ENCODE measurements around the gene DUSP9. TPM values are rescaled to one million over a fixed set of nuclear protein-coding genes. Genes with fewer than 3 reads are reported as not detected.

Gene DUSP9
- total RNA-seq, 3 donors from 2014 or later: 0.11 to 0.42 (median 0.33) TPM

DNA sequence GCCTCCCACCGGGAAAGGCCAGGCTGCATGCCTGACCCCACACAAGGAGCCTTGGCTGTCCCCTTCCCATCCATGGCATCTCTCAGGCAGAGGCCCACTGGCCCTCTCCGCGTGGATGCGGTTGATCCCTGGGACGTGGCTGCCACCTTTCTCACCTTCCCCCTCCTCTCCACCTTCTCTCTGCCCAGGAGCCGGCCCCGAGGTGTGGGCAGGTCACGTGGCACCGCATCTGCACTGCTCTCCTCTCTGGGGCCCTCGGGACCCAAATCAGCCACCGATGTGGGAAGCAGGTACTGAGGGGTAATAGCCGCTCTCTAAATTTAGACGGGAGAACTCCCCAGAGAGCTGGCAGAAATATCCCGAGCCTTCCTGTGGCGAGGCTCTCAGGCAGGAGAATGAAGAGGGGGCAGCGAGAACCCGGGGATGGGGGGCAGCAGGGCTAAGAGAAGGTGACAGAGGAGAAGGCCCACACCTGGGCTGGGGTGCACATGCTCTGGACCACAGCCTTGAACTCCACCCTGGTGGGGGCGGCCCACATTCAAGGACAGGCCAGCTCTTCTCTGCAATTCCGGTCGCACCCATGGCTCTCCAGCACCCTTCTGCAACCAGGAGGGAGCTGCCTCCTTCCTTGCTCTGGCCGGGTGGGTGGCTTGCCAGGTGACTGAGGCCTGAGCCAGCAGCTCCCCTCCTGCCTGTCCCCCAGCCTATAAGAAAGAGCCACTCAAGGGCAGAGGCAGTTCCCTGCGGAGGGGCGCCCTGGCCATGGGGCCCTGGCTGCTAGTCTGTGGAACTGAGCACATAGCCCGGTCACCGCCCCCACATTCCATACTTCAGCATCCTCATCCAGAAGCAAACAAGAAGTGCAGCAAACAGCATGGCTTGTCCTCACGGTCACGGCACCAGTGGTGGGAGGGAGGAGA is 9.6 kb upstream of the DUSP9 start:
- ATAC-seq: no peak
- Mint-ChIP-seq H3K27me3 (ENCODE audit: low read depth) (peaks cover 5% of the 10 kb centered on the region), H3K36me3 (ENCODE audit: insufficient read depth) (no peaks in the 10 kb centered on the region), H3K9me3 (no peaks in the 10 kb centered on the region), H3K4me3 (no peak overlapping the region), H3K4me1 (ENCODE audit: low read depth) (peaks cover 4% of the 10 kb centered on the region)
- no peak for DNase-seq

DNA sequence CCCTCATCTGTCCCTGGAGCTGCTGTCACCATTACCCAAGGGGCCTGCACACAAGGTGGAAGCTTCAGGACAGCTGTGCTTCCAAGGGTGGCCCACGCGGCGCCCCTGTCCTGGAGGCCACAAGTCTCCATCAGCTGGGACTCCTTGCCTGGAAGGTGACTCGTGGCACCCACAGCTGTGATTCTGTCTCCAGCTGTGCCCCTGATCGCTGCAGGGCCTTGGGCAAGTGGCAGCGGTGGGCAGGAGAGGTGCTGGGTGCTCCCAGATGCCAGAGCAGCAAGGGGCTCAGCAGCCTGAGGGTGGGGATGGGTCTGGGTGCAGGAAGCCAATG is 9.0 kb upstream of the DUSP9 start:
- no peak for DNase-seq
- ATAC-seq: no peak
- peaks cover 10% of the 10 kb centered on the region for H3K27me3 Mint-ChIP-seq (ENCODE audit: low read depth)
- no peak overlapping the region for H3K4me3 Mint-ChIP-seq
- no peaks in the 10 kb centered on the region for H3K36me3 Mint-ChIP-seq (ENCODE audit: insufficient read depth)
- H3K4me1 Mint-ChIP-seq (ENCODE audit: low read depth): peaks cover 8% of the 10 kb centered on the region
- H3K9me3 Mint-ChIP-seq: no peaks in the 10 kb centered on the region

DNA sequence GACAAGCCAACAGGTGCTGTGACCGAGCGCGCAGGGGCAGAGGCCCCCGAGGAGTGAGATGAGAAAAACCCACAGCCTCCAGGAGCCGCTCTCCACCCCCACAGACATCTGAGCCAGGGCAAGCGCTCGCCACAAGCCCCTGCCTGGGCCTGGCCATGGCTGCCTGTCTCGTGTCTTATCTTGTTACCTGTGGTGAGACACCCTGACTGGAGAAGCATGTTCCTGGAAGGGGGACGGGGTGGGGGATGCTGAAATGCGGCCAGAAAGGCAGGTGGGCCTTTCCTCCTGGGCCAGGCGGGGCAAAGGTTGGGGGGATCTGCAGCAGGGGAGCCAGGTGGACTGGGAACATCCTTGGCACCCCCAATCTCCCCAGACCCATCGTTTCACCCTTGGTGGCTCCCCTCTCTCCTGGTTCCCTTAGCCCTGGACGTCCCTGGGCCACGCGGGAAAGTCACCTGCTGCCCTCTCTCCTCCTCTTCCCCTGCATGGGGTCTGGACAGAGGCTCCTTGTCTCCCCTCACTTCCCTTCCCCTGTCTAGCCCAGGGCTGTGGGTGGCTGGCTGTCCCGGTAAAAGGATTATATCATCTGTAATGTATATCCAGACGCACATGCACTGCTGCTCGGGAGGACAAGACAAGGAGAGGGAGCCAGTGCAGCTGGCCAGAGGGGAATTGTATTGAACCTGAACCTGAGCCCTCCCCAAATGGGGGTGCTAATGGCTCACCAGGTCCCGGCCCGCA is 8.4 kb upstream of the DUSP9 start:
- Mint-ChIP-seq H3K9me3 (no peaks in the 10 kb centered on the region), H3K27me3 (ENCODE audit: low read depth) (peaks cover 12% of the 10 kb centered on the region), H3K4me1 (ENCODE audit: low read depth) (peaks cover 9% of the 10 kb centered on the region), H3K4me3 (no peak overlapping the region), H3K36me3 (ENCODE audit: insufficient read depth) (no peaks in the 10 kb centered on the region)
- DNase-seq: no peak
- no peak for ATAC-seq

DNA sequence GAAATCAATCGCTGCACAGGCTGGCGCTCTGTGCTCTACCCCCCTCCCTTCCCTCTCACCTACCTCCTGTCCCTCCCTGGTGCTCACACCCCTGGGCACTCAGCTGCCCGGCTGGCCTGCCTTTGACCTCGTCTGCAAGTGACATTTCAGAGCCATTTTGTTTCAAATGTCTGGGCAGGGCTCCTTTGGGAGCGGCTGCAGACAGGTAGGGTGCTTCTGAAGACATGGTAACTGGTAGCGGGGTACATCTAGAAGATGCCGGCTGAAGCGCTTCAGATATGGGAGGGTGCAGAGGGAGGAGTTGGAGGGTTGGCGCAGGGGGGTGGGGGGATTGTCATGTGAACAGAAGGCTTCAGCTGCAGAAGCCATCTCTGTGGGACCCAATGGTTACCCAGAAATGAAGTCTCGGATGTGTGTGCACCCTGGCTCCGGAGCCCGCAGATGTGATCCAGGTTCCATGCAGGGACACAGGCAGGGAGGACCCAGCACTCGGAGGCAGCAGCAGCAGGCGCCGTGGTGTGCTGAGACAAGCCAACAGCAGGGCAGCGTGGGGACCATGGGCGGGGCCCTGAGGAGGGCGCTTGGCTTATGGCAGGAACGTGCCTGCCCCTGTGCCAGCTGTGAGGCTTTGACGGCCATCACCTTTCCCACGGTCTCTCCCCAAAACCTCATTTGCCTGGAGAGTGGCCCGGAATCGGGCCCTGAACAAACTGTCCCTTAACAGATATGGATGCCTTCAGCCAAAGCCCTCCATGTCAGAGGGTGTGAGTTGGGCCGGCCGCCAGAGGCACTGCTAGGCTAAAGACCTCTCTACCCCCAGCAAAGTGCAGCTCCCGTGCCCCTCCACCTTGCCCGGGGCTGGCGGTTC is 7.6 kb upstream of the DUSP9 start:
- Mint-ChIP-seq H3K4me1 (ENCODE audit: low read depth) (peaks cover 9% of the 10 kb centered on the region), H3K27me3 (ENCODE audit: low read depth) (peaks cover 13% of the 10 kb centered on the region), H3K4me3 (no peak overlapping the region), H3K9me3 (no peaks in the 10 kb centered on the region), H3K36me3 (ENCODE audit: insufficient read depth) (no peaks in the 10 kb centered on the region)
- DNase-seq (no peak), ATAC-seq (no peak)

DNA sequence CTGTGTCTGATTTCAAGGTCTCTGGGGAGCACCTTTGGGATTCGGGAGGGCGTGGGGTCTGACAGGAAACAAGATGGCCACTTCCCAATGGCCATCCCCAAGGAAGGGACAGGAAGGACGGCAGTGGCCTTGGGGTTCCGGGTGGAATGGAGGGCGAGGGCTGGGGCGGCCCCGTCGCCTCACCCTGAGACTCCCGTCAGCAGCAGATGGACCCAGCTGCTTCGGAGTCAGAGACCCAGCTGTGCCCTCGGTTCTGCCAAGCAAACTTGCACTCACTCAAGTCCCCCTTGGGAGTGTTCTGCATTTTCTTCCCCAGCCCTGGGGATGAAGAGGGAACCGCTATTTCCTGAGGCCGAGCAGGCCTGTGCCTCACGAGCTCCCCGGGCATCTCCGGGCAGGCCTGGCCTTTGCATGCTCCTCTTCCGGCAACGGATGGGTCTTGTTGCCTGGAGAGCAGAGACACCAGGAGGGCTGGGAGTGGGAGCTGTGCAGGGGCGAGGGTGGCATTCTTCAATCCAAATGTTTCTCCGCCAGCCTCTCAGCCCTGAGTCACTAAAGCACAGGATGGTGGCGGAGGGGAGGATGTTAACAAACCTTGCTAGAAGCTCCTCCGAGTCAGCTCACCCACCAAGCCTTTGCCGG is 6.8 kb upstream of the DUSP9 start:
- ATAC-seq: no peak
- no peaks in the 10 kb centered on the region for H3K36me3 Mint-ChIP-seq (ENCODE audit: insufficient read depth)
- H3K9me3 Mint-ChIP-seq: no peaks in the 10 kb centered on the region
- no peak for DNase-seq
- H3K4me1 Mint-ChIP-seq (ENCODE audit: low read depth): peaks cover 9% of the 10 kb centered on the region
- peaks cover 20% of the 10 kb centered on the region for H3K27me3 Mint-ChIP-seq (ENCODE audit: low read depth)
- H3K4me3 Mint-ChIP-seq: no peak overlapping the region

DNA sequence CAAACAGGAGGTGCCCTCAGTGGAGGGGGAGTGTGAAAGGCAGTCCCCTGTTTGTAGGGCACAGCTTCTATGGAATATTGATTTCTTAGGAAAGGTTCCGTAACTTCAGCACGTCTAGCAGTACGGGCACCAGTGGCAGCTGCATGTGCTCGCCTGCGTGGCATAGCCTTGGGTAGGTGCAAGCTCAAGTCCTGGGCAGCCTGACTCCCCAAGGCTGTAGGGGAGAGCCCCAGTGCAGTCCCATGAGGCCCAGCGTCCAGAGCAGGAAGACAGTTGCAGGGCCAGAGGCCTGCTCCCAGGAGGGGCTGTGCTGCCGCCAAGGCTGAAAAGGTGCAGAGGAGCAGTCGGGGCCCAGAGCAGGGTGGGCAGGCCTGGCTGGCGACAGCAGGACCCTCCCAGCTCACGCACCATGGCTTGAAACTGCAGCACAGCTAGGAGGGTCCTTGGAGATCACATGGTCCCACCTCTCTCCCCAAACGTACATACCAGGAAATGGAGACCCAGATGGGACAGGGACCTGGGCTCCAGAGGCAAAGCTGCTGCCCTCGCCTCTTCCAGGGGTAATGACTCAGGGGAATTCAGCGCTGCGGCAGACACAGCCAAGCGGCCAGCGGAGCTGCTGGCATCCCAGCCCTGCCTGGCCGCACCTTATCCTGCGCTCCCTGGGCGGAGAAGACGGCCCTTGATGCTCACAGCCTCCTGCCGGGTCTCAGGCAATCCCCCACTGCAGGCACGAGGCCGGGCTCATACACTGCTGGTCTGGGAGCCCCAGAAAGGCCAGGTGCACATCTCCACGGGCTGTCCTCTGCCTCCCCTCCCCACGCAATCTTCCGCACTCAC is 6.0 kb upstream of the DUSP9 start:
- Mint-ChIP-seq H3K27me3 (ENCODE audit: low read depth) (peaks cover 27% of the 10 kb centered on the region), H3K4me3 (no peak overlapping the region), H3K36me3 (ENCODE audit: insufficient read depth) (no peaks in the 10 kb centered on the region), H3K4me1 (ENCODE audit: low read depth) (peaks cover 9% of the 10 kb centered on the region), H3K9me3 (no peaks in the 10 kb centered on the region)
- no peak for DNase-seq
- no peak for ATAC-seq

DNA sequence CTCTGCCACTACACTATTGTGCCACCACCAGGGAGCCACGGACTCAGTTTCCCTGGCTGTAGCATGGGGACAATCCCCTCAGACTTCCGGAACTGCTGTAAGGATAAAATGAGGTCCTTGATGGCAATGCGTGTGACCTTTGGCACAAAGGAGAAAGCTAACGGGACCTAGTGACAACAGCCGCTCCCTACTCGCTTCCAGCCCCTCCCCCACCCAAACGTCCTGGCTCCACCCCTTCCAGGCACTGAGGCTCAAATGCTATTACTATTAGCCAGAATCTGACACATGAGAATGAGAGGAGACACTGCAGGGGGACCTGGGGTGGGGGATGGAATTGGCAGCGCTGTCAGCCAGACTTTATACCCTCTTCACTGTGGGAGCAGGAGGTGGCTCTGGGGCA is 5.4 kb upstream of the DUSP9 start:
- H3K36me3 Mint-ChIP-seq (ENCODE audit: insufficient read depth): no peaks in the 10 kb centered on the region
- no peaks in the 10 kb centered on the region for H3K9me3 Mint-ChIP-seq
- H3K4me3 Mint-ChIP-seq: no peak overlapping the region
- DNase-seq (no peak), ATAC-seq (peak in 1 of 2 donors; percentile 3)
- peaks cover 31% of the 10 kb centered on the region for H3K27me3 Mint-ChIP-seq (ENCODE audit: low read depth)
- peaks cover 9% of the 10 kb centered on the region for H3K4me1 Mint-ChIP-seq (ENCODE audit: low read depth)

DNA sequence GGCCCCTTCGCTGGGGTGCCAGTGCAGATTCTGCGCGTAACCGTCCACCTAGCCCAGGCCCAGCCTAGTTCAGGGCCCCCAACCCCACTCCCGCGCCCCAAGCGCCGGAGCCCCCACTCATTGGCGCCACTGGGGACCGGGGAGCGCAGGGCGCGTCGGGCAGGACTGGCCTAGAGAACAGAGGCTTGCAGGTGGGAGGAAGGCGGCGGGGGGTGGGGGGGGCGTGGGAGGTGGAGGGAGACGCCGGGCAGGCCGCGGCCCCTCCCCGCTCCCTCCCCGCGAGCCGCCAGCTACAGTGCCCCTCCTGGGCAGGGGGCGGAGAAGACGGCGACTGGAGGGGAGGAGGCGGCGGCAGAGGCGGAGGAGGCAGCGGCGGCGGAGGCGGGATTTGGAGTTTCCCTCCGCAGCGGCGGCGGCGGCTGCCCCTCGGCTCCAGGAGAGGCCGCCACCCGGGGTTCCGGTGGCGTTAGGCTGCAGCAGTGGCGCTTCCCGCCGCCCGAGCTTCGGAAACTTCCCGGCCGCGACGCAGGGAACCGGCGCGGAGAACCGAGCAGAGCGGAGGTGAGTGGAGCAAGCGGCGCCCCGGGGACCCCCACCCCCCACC is 4.8 kb upstream of the DUSP9 start:
- H3K27me3 Mint-ChIP-seq (ENCODE audit: low read depth): peaks cover 31% of the 10 kb centered on the region
- ATAC-seq: peak in 1 of 2 donors; percentile 11
- H3K4me1 Mint-ChIP-seq (ENCODE audit: low read depth): peaks cover 9% of the 10 kb centered on the region
- no peaks in the 10 kb centered on the region for H3K36me3 Mint-ChIP-seq (ENCODE audit: insufficient read depth)
- DNase-seq: no peak
- H3K9me3 Mint-ChIP-seq: no peaks in the 10 kb centered on the region
- no peak overlapping the region for H3K4me3 Mint-ChIP-seq

DNA sequence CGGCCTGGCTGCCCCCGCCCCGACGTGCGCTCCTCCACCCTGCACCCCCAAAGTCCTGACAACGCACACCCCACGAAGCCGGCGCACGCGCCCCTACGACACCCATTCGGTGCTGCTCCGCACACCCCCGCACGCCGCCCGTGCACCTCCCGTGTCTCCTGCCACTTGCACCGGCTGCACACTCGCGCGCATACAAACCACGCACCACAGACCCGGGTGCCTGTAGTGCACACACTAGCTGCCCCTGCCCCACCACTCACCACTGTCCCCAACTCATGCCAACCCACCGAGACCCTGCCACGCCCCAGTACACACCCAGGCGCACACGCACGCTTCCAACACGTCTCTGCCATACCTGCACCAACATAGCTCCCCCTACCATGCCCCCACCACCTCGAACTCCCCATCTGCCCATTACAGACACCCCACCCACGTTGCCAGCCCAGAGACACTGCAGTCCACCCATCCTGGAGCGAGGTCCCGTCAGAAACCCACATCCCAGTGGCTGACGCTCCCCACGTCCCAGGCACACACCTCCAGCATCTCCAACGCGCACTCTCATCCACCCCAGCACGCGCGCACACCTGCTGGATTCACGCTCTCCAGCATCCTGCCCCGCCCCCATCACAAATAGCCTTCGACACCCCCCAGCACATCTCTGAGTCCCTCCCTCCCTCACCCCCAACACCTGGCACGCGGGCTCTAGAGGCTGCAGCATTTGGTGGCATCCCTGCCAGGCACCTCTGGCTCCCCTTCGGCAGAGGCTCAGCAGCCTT is 4.2 kb upstream of the DUSP9 start:
- Mint-ChIP-seq H3K4me1 (ENCODE audit: low read depth) (peaks cover 9% of the 10 kb centered on the region), H3K36me3 (ENCODE audit: insufficient read depth) (no peaks in the 10 kb centered on the region), H3K9me3 (no peaks in the 10 kb centered on the region), H3K27me3 (ENCODE audit: low read depth) (peaks cover 31% of the 10 kb centered on the region), H3K4me3 (peak overlapping the region; percentile 64)
- DNase-seq: no peak
- ATAC-seq: no peak

DNA sequence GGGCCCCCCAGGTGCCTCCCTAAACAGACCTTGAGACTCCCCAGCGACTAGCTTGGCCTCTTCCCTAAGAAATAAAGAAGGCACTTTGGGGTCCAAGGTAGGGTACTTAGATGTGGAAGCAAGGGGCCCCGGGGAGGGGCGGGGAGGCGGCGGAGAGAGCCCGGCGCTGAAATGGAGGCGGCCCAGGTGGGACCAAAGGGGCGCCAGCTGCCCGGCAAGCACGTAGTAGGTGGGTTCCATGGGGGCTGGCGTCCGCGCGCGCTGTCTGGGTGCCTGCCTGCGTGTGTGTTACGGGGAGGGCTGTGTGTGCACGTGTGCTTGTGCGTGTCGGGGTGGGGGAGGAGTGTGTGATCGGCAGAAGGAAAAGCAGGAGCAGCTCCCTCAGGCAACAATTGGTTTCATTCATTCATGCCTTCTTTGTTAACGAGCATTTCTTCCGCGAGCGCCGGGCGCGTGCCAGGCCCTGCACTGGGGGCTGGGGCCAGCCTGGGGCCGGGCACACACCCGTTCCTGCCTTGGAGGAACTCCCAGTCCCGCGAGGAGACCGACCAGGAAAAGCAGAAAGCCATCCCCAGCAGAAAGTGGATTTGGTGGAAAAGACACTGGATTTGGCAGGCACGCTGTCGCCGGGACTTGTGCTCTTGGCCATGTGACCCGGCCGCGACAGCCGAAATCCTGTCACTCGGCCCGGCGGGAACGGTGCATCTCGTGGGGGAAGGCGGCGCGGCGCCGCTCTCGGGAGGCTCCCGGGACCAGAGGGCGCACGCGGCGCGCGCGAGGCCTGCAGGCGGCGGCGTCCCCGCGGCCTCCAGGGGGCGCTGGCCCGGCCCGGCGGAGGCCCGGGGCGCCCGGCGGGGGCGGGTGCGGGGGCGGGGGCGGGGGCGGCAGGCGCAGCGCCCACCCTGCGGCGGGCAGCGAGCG is 3.3 kb upstream of the DUSP9 start:
- ATAC-seq (peak in 1 of 2 donors; percentile 36), DNase-seq (no peak)
- Mint-ChIP-seq H3K4me3 (no peak overlapping the region), H3K4me1 (ENCODE audit: low read depth) (peaks cover 9% of the 10 kb centered on the region), H3K27me3 (ENCODE audit: low read depth) (peaks cover 35% of the 10 kb centered on the region), H3K36me3 (ENCODE audit: insufficient read depth) (no peaks in the 10 kb centered on the region), H3K9me3 (no peaks in the 10 kb centered on the region)

DNA sequence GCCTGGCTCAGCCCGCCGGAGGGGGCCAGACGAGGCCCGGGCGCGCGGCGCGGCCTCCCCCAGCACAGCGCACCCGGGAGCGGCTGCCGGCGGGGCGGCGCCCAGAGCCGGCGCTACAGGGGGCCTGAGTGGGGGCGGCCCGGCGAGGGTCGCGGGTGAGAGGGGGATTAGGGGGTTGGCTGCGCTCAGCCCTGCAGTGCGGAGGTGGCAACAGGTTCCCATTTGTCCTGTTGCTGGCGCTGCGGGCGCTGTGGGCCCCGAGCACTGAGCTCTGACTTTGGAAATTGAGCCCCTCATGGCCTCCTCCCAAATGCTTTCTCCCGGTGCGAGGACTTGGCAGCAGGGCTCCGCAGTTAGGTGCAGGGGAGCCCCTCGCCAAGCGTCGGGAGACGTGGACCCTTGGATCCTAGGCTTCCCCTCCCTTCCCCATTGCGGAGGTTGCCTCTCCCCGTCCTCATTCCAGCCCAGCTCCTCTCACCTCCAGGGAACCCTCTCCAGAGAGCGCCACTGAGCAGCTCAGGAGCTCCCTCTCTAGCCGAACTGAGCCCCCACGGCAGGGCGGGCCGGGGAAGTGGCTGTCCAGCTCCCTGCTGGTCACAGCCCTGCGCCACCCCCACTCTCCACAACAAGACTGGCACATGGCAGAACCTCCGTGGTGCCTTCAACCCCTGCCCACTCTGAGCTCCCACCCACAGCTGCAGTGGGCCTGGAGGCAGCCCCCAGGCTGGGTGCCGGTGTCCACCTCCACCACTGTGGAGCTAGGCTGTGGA is 2.5 kb upstream of the DUSP9 start:
- H3K9me3 Mint-ChIP-seq: no peaks in the 10 kb centered on the region
- no peaks in the 10 kb centered on the region for H3K36me3 Mint-ChIP-seq (ENCODE audit: insufficient read depth)
- H3K4me3 Mint-ChIP-seq: no peak overlapping the region
- DNase-seq (no peak), ATAC-seq (no peak)
- H3K27me3 Mint-ChIP-seq (ENCODE audit: low read depth): peaks cover 38% of the 10 kb centered on the region
- peaks cover 9% of the 10 kb centered on the region for H3K4me1 Mint-ChIP-seq (ENCODE audit: low read depth)
